Naive thymus-derived CD4-positive, alpha-beta T cell (primary cell): Measurements from ENCODE around the gene TECTB. TPM values are rescaled to one million over a fixed set of nuclear protein-coding genes. Genes with fewer than 3 reads are reported as not detected.
A peak's percentile ranks its signal among the peaks of the same experiment; 100 is the strongest.

Source experiments
- ATAC-seq: fragments of 150-1000 bp; cut with Tn5 transposase; 2 replicates; pipeline ENCODE4 v1.10.0; 2021; ENCODE audit warnings: mild to moderate bottlenecking, moderate library complexity
- CTCF ChIA-PET: fragments of 350-600 bp; sonication (Branson Sonifier 250); formaldehyde crosslinking; loops from one replicate; lab custom pipeline; 2021; ENCODE audit warnings: antibody characterized with exemption; lab: Charles Lee
- POLR2A ChIA-PET: fragments of 350-600 bp; sonication (Branson Sonifier 250); formaldehyde crosslinking; loops from one replicate; lab custom pipeline; 2021; ENCODE audit warnings: antibody characterized with exemption, inconsistent platforms; lab: Charles Lee
- DNase-seq, 9 donors: peaks; one replicate each; pipeline versions ENCODE4 v3.0.0 to v3.0.0-alpha.2; 2020 to 2022; ENCODE audit warnings: mixed read lengths in 1 of 9
- H3K27ac ChIP-seq: one replicate; pipeline ENCODE4 v1.7.0; 2013; ENCODE audit warnings: mild to moderate bottlenecking, low read depth, low read length, moderate library complexity
- H3K27me3 ChIP-seq, 2 donors: one replicate each; pipeline ENCODE4 v1.7.0; 2013; ENCODE audit warnings: low read length in 2 of 2, mild to moderate bottlenecking in 2 of 2, moderate library complexity in 2 of 2; ENCODE audit not compliant: control insufficient read depth in 2 of 2, insufficient read depth in 2 of 2
- H3K36me3 ChIP-seq, 3 experiments: 1 replicate in 2 of 3; 2 replicates in 1 of 3; pipeline ENCODE4 v1.7.0; 2013; ENCODE audit warnings: low read length in 3 of 3, mild to moderate bottlenecking in 3 of 3, moderate library complexity in 1 of 3; ENCODE audit not compliant: insufficient read depth in 3 of 3, control insufficient read depth in 2 of 3
- H3K4me1 ChIP-seq, 2 donors: one replicate each; pipeline ENCODE4 v1.7.0; 2013; ENCODE audit warnings: low read length in 2 of 2, mild to moderate bottlenecking in 2 of 2, moderate library complexity in 1 of 2; ENCODE audit not compliant: control insufficient read depth in 2 of 2, insufficient read depth in 2 of 2
- H3K4me3 ChIP-seq: 2 replicates; pipeline ENCODE4 v1.7.0; 2013; ENCODE audit warnings: mild to moderate bottlenecking, low read length
- H3K9me3 ChIP-seq, 3 experiments: 1 replicate in 2 of 3; 2 replicates in 1 of 3; pipeline ENCODE4 v1.7.0; 2013; ENCODE audit warnings: low read length in 3 of 3; ENCODE audit not compliant: control insufficient read depth in 2 of 3
- H3K27ac Mint-ChIP-seq, 9 donors: one replicate each; pipeline ENCODE4 v1.8.0; 2020 to 2022; ENCODE audit warnings: mixed read lengths in 9 of 9, mild to moderate bottlenecking in 8 of 9, moderate library complexity in 5 of 9, inconsistent platforms in 2 of 9
- H3K27me3 Mint-ChIP-seq, 5 donors: one replicate each; pipeline ENCODE4 v1.8.0; 2021 to 2022; ENCODE audit warnings: mixed read lengths in 5 of 5, mild to moderate bottlenecking in 1 of 5
- H3K36me3 Mint-ChIP-seq, 5 donors: one replicate each; pipeline ENCODE4 v1.8.0; 2020 to 2022; ENCODE audit warnings: mixed read lengths in 5 of 5, mild to moderate bottlenecking in 3 of 5, inconsistent platforms in 1 of 5
- H3K4me1 Mint-ChIP-seq, 7 donors: one replicate each; pipeline ENCODE4 v1.8.0; 2020 to 2022; ENCODE audit warnings: mixed read lengths in 7 of 7, mild to moderate bottlenecking in 3 of 7, inconsistent platforms in 1 of 7
- H3K4me3 Mint-ChIP-seq, 10 donors: one replicate each; pipeline ENCODE4 v1.8.0; 2020 to 2022; ENCODE audit warnings: mild to moderate bottlenecking in 10 of 10, mixed read lengths in 10 of 10, moderate library complexity in 6 of 10, inconsistent platforms in 2 of 10
- H3K9me3 Mint-ChIP-seq, 11 donors: one replicate each; pipeline ENCODE4 v1.8.0; 2020 to 2022; ENCODE audit warnings: mixed read lengths in 11 of 11, mild to moderate bottlenecking in 4 of 11, inconsistent platforms in 1 of 11, moderate library complexity in 1 of 11
- intact Hi-C, 2 donors: fragments of 100-400 bp; cut with micrococcal nuclease; formaldehyde crosslinking; loops; one replicate each; pipeline ENCODE4 v1.15.1; 2023
- polyA plus RNA-seq, 2 donors: library from polyadenylated mRNA; unstranded; fragments of 300-500 nt; fragmentation: Illumina TruSeq; gene quantifications; one replicate each; pipeline ENCODE4 v1.2.3, GENCODE V29; 2021
- total RNA-seq, 6 experiments: library from RNA in 5 of 6; stranded (reverse) in 5 of 6; gene quantifications; 1 replicate in 5 of 6; 2 replicates in 1 of 6; pipeline ENCODE4 v1.2.3 and lab custom pipeline; 2021 to 2026

The TECTB gene
- total and polyA plus RNA-seq, 7 experiments from 2014 or later = not detected

GRCh38 chr10:112299456-112299855 is 16.3 kb downstream of the TECTB start:
- POLR2A ChIA-PET = no interaction called here

DNA sequence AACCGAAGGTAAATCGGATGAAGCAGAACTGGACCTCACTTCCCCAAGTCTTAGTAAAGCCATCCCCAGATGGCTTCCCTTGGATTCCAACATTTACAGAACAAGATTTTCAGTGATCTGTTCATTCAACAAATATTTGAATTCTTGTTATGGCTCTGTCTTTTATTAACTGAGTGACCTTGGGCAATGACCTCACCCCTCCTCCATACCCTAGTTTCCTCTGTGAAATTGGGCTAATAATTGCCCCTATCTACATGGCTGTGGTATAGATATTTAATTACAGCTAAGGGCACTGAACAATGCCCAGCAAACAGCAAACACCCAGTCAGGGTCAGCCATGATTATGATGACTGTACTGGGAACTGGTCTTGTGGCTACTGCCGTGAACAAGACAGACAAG is 19.1 kb downstream of the TECTB start:
- Histone ChIP-seq H3K4me3 (no peak overlapping the region), H3K27ac (no peak overlapping the region), H3K36me3 (no peaks in the 10 kb centered on the region), H3K9me3 (no peaks in the 10 kb centered on the region), H3K4me1 (no peaks in the 10 kb centered on the region), H3K27me3 (no peaks in the 10 kb centered on the region)
- Mint-ChIP-seq H3K27ac (no peak overlapping the region), H3K9me3 (no peaks in the 10 kb centered on the region), H3K27me3 (peaks cover 5 to 23% (median 17%) of the 10 kb centered on the region in 5 donors), H3K36me3 (no peaks in the 10 kb centered on the region), H3K4me1 (no peaks in the 10 kb centered on the region), H3K4me3 (no peak overlapping the region)
- CTCF ChIA-PET = no interaction called here
- no peak for ATAC-seq
- POLR2A ChIA-PET = no interaction called here
- DNase-seq = no peak
- intact Hi-C loops = no loop called here

More at GRCh38 chr10:112299456-112299855, 16.3 kb downstream of the TECTB start:
- no peaks in the 10 kb centered on the region for H3K36me3 Mint-ChIP-seq
- Histone ChIP-seq H3K36me3 (no peaks in the 10 kb centered on the region), H3K4me1 (no peaks in the 10 kb centered on the region), H3K9me3 (no peaks in the 10 kb centered on the region), H3K4me3 (no peak overlapping the region), H3K27me3 (no peaks in the 10 kb centered on the region), H3K27ac (no peak overlapping the region)
- H3K4me1 Mint-ChIP-seq = no peaks in the 10 kb centered on the region
- H3K9me3 Mint-ChIP-seq = no peaks in the 10 kb centered on the region
- H3K27ac Mint-ChIP-seq = no peak overlapping the region
- DNase-seq (no peak), ATAC-seq (no peak)
- H3K4me3 Mint-ChIP-seq = no peak overlapping the region
- CTCF ChIA-PET = no interaction called here
- H3K27me3 Mint-ChIP-seq = peaks cover 0 to 14% (median 10%) of the 10 kb centered on the region in 5 donors
- intact Hi-C loops = no loop called here

DNA sequence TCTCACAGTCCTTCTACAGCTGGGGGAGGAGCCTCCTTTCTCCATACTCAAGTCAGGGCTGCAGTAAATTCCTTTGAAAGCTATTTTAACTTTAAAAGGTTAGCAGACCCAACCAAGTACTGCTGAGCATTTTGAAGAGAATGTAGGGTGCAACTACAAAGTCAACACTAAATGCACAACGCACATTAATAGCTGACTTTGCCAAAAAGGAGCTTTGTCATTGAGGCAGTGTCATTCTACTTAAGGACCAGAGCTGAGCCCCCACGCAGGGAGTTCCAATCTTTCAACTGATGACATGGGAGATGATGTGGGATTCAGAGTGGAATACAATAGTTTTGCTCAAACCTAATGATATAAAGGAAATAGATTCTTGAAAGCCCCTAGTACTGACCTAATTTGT is 20.3 kb downstream of the TECTB start:
- no peaks in the 10 kb centered on the region for H3K36me3 ChIP-seq
- ATAC-seq (no peak), DNase-seq (no peak)
- ChIA-PET CTCF (interaction anchor here (0.7 kb wide), 1 partner anchor 167 kb away, joined by 3 read pairs; no protein-coding TSS in a partner anchor), POLR2A (no interaction called here)
- Mint-ChIP-seq H3K4me3 (no peak overlapping the region), H3K27ac (no peak overlapping the region), H3K4me1 (no peaks in the 10 kb centered on the region), H3K27me3 (peaks cover 10 to 27% (median 19%) of the 10 kb centered on the region in 5 donors), H3K9me3 (no peaks in the 10 kb centered on the region), H3K36me3 (no peaks in the 10 kb centered on the region)
- H3K27ac ChIP-seq = no peak overlapping the region
- H3K9me3 ChIP-seq = no peaks in the 10 kb centered on the region
- H3K27me3 ChIP-seq = no peaks in the 10 kb centered on the region
- H3K4me3 ChIP-seq = no peak overlapping the region
- no peaks in the 10 kb centered on the region for H3K4me1 ChIP-seq
- intact Hi-C loops = no loop called here

GRCh38 chr10:112304267-112304859 is 21.2 kb downstream of the TECTB start:
- Histone ChIP-seq H3K36me3 (no peaks in the 10 kb centered on the region), H3K4me3 (no peak overlapping the region), H3K4me1 (no peaks in the 10 kb centered on the region), H3K27me3 (no peaks in the 10 kb centered on the region), H3K27ac (no peak overlapping the region), H3K9me3 (no peaks in the 10 kb centered on the region)
- no peak for DNase-seq
- H3K36me3 Mint-ChIP-seq = no peaks in the 10 kb centered on the region
- peaks cover 10 to 26% (median 19%) of the 10 kb centered on the region in 5 donors for H3K27me3 Mint-ChIP-seq
- no peaks in the 10 kb centered on the region for H3K9me3 Mint-ChIP-seq
- H3K4me1 Mint-ChIP-seq = no peaks in the 10 kb centered on the region
- intact Hi-C loops = no loop called here
- CTCF ChIA-PET = interaction anchor here (0.6 to 0.7 kb wide), 2 partner anchors 166 to 313 kb away, joined by 3 to 4 read pairs; no protein-coding TSS in a partner anchor
- ATAC-seq = no peak
- no peak overlapping the region for H3K27ac Mint-ChIP-seq
- H3K4me3 Mint-ChIP-seq = no peak overlapping the region
- POLR2A ChIA-PET = no interaction called here

GRCh38 chr10:112307358-112308124 is 24.3 kb downstream of the TECTB start:
- Mint-ChIP-seq H3K27me3 (peaks cover 15 to 36% (median 26%) of the 10 kb centered on the region in 5 donors), H3K9me3 (no peaks in the 10 kb centered on the region), H3K36me3 (no peaks in the 10 kb centered on the region), H3K4me1 (no peaks in the 10 kb centered on the region), H3K27ac (peak overlapping the region in 1 of 9 donors; percentile 22), H3K4me3 (no peak overlapping the region)
- Histone ChIP-seq H3K4me3 (no peak overlapping the region), H3K9me3 (no peaks in the 10 kb centered on the region), H3K27me3 (no peaks in the 10 kb centered on the region), H3K36me3 (no peaks in the 10 kb centered on the region), H3K27ac (no peak overlapping the region), H3K4me1 (no peaks in the 10 kb centered on the region)
- ChIA-PET CTCF (interaction anchor here (1.1 to 1.2 kb wide), 2 partner anchors 14 to 17 kb away, joined by 3 read pairs; no protein-coding TSS in a partner anchor), POLR2A (no interaction called here)
- peak in 2 of 9 donors; percentile 9 to 29 for DNase-seq
- intact Hi-C loops = no loop called here
- ATAC-seq = peak; percentile 45

- CTCF ChIA-PET = interaction anchor here (0.8 to 1.2 kb wide), 2 partner anchors 14 to 17 kb away, joined by 3 read pairs; no protein-coding TSS in a partner anchor
- intact Hi-C loops = no loop called here
- ATAC-seq = no peak
- H3K4me3 Mint-ChIP-seq = no peak overlapping the region
- H3K36me3 Mint-ChIP-seq = no peaks in the 10 kb centered on the region
- Histone ChIP-seq H3K9me3 (no peaks in the 10 kb centered on the region), H3K4me3 (no peak overlapping the region), H3K4me1 (no peaks in the 10 kb centered on the region), H3K27me3 (no peaks in the 10 kb centered on the region), H3K36me3 (no peaks in the 10 kb centered on the region), H3K27ac (no peak overlapping the region)
- H3K9me3 Mint-ChIP-seq = no peaks in the 10 kb centered on the region
- DNase-seq = no peak
- H3K27me3 Mint-ChIP-seq = peaks cover 12 to 42% (median 30%) of the 10 kb centered on the region in 5 donors
- H3K4me1 Mint-ChIP-seq = no peaks in the 10 kb centered on the region
- peak overlapping the region in 1 of 9 donors; percentile 22 for H3K27ac Mint-ChIP-seq
- POLR2A ChIA-PET = no interaction called here
These were observed 24.9 kb downstream of the TECTB start for GRCh38 chr10:112308125-112308502.
